ENCODE data around the gene ANKS1A. TPM values are rescaled to one million over a fixed set of nuclear protein-coding genes. Genes with fewer than 3 reads are reported as not detected.

Gene ANKS1A
- total RNA-seq, 3 donors from 2014 or later (not counting 1 experiment from before 2014, with no cell fraction given): 10.4 to 11.5 (median 10.9) TPM

DNA sequence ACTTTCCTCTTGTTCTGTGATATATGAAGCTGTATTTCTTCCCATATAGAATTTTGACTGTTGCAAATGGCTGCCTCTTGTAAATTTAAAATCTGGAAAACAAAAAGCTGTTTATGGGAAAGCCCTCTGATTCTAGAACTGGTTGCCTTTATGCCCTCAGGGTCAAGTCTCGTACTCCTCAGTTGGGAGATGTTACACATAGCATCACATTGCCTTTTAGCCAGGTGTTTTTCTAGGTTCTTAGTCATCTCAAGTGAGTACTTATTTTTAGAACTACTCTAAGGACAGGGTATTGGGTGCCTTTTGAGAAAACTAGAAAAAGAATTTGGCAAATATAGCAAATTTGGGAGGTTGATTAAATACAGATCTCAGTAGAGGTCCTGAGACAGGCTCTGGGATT, 58.5 kb downstream of the ANKS1A start:
- Histone ChIP-seq H3K9me3 (ENCODE audit: control insufficient read depth, insufficient read depth, low read length) (no peaks in the 10 kb centered on the region), H3K36me3 (ENCODE audit: control insufficient read depth, insufficient read depth, low read length) (no peaks in the 10 kb centered on the region), H3K4me3 (ENCODE audit: low read length) (no peak overlapping the region), H3K4me1 (ENCODE audit: control insufficient read depth, insufficient read depth, low read length) (no peaks in the 10 kb centered on the region), H3K27ac (ENCODE audit: low read length) (no peak overlapping the region), H3K27me3 (ENCODE audit: control insufficient read depth, insufficient read depth, low read length) (no peaks in the 10 kb centered on the region)
- DNase-seq (no peak), ATAC-seq (no peak)
- Mint-ChIP-seq H3K4me1 (peaks cover 5 to 23% of the 10 kb centered on the region in 2 donors), H3K27me3 (ENCODE audit: low read depth in 2 of 2) (no peaks in the 10 kb centered on the region), H3K9me3 (no peaks in the 10 kb centered on the region), H3K36me3 (no peaks in the 10 kb centered on the region), H3K27ac (no peak overlapping the region), H3K4me3 (no peak overlapping the region)
- intact Hi-C loops (cut with micrococcal nuclease): no loop called here
- 100% methylated on average over 1 of the region's 1 CpG for WGBS (ENCODE audit: insufficient coverage)
- TF ChIP-seq, protein P1, sequence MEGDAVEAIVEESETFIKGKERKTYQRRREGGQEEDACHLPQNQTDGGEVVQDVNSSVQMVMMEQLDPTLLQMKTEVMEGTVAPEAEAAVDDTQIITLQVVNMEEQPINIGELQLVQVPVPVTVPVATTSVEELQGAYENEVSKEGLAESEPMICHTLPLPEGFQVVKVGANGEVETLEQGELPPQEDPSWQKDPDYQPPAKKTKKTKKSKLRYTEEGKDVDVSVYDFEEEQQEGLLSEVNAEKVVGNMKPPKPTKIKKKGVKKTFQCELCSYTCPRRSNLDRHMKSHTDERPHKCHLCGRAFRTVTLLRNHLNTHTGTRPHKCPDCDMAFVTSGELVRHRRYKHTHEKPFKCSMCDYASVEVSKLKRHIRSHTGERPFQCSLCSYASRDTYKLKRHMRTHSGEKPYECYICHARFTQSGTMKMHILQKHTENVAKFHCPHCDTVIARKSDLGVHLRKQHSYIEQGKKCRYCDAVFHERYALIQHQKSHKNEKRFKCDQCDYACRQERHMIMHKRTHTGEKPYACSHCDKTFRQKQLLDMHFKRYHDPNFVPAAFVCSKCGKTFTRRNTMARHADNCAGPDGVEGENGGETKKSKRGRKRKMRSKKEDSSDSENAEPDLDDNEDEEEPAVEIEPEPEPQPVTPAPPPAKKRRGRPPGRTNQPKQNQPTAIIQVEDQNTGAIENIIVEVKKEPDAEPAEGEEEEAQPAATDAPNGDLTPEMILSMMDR (IDR thresholded peaks at IDR 0.05): no peak

DNA sequence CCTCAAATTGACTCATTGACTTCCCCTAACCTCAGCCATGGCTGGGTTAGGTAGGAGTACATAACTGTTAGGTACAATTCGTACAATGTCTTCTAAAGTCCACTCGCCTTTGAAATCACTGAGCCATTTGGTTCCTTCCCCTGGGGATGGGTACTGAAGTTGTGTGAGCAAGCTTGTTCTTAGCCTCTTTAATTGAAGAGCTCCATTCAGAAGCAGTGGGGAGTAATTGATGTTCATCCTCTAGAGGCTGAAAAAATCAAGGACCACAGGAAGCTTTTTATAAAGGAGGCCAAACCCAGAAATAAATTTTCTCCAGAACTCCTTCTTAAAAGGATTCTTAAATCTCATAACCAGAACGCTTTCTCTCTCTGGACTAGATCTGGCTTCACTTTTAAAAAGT, 60.6 kb downstream of the ANKS1A start:
- ATAC-seq: no peak
- TF ChIP-seq, protein P1 (IDR thresholded peaks at IDR 0.05): no peak
- Mint-ChIP-seq H3K4me3 (no peak overlapping the region), H3K27me3 (ENCODE audit: low read depth in 2 of 2) (no peaks in the 10 kb centered on the region), H3K27ac (no peak overlapping the region), H3K9me3 (no peaks in the 10 kb centered on the region), H3K36me3 (no peaks in the 10 kb centered on the region), H3K4me1 (peaks cover 5 to 17% of the 10 kb centered on the region in 2 donors)
- Histone ChIP-seq H3K27ac (ENCODE audit: low read length) (no peak overlapping the region), H3K4me3 (ENCODE audit: low read length) (no peak overlapping the region), H3K27me3 (ENCODE audit: control insufficient read depth, insufficient read depth, low read length) (no peaks in the 10 kb centered on the region), H3K36me3 (ENCODE audit: control insufficient read depth, insufficient read depth, low read length) (no peaks in the 10 kb centered on the region), H3K9me3 (ENCODE audit: control insufficient read depth, insufficient read depth, low read length) (no peaks in the 10 kb centered on the region), H3K4me1 (ENCODE audit: control insufficient read depth, insufficient read depth, low read length) (no peaks in the 10 kb centered on the region)
- DNase-seq: no peak
- intact Hi-C loops (cut with micrococcal nuclease): no loop called here
- WGBS (ENCODE audit: insufficient coverage): 100% methylated on average over 1 of the region's 3 CpGs

DNA sequence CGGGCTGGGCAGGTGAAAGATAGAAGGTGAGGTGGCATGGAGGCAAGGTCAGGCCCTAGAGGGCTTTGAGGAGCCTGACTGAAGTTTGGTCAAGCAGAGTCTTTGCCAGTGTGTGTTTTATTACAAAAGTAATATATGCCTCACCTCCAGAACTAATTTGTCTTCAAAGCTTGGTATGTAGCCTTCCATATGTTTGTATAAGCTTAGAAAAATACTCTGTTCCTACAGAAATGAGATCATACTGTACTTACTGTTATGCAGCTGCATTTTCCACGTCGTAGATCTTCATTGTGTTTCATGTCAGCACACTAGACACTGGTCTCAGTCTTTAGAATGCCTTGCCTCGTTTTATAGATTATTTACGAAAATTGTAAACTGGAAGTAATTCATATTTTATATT, 61.8 kb downstream of the ANKS1A start:
- intact Hi-C loops (cut with micrococcal nuclease): no loop called here
- no peaks in the 10 kb centered on the region for H3K9me3 ChIP-seq (ENCODE audit: control insufficient read depth, insufficient read depth, low read length)
- TF ChIP-seq, protein P1 (IDR thresholded peaks at IDR 0.05): no peak
- H3K27me3 ChIP-seq (ENCODE audit: control insufficient read depth, insufficient read depth, low read length): no peaks in the 10 kb centered on the region
- Mint-ChIP-seq H3K4me3 (no peak overlapping the region), H3K27ac (no peak overlapping the region), H3K4me1 (peaks cover 5 to 17% of the 10 kb centered on the region in 2 donors), H3K9me3 (no peaks in the 10 kb centered on the region), H3K36me3 (no peaks in the 10 kb centered on the region), H3K27me3 (ENCODE audit: low read depth in 2 of 2) (no peaks in the 10 kb centered on the region)
- DNase-seq: no peak
- H3K36me3 ChIP-seq (ENCODE audit: control insufficient read depth, insufficient read depth, low read length): no peaks in the 10 kb centered on the region
- 93% methylated on average over 3 of the region's 5 CpGs for WGBS (ENCODE audit: insufficient coverage)
- no peak for ATAC-seq
- H3K4me3 ChIP-seq (ENCODE audit: low read length): no peak overlapping the region
- H3K27ac ChIP-seq (ENCODE audit: low read length): no peak overlapping the region
- H3K4me1 ChIP-seq (ENCODE audit: control insufficient read depth, insufficient read depth, low read length): no peaks in the 10 kb centered on the region

DNA sequence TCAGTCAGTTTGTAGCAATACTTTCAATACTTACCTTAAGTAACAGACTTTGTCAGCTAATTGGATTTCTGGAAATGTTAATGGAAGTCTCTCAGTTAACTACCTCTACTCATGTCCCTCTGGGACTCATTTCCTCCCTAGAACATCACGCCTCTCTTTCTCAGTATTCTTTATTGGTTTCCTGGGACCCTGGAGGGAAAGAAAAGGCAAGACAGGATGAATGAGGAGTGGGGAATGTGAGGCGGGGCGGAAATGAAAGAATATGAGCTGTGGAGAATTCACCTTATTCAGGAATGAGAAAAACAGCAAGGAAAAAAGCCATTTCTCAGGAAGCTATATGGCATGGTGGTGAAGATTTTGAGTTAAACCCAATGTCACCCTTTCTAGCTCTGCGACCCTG, 62.7 kb downstream of the ANKS1A start:
- Histone ChIP-seq H3K36me3 (ENCODE audit: control insufficient read depth, insufficient read depth, low read length) (no peaks in the 10 kb centered on the region), H3K4me1 (ENCODE audit: control insufficient read depth, insufficient read depth, low read length) (no peaks in the 10 kb centered on the region), H3K27me3 (ENCODE audit: control insufficient read depth, insufficient read depth, low read length) (no peaks in the 10 kb centered on the region), H3K4me3 (ENCODE audit: low read length) (no peak overlapping the region), H3K27ac (ENCODE audit: low read length) (no peak overlapping the region), H3K9me3 (ENCODE audit: control insufficient read depth, insufficient read depth, low read length) (no peaks in the 10 kb centered on the region)
- DNase-seq (no peak), ATAC-seq (no peak)
- Mint-ChIP-seq H3K4me1 (peaks cover 5 to 17% of the 10 kb centered on the region in 2 donors), H3K27me3 (ENCODE audit: low read depth in 2 of 2) (no peaks in the 10 kb centered on the region), H3K36me3 (no peaks in the 10 kb centered on the region), H3K9me3 (no peaks in the 10 kb centered on the region), H3K4me3 (no peak overlapping the region), H3K27ac (no peak overlapping the region)
- intact Hi-C loops (cut with micrococcal nuclease): no loop called here
- TF ChIP-seq, protein P1 (IDR thresholded peaks at IDR 0.05): no peak
- 93% methylated on average over 3 of the region's 4 CpGs for WGBS (ENCODE audit: insufficient coverage)

All from natural killer cell (primary cell).